Spleen (tissue), 7 donors: ENCODE results near the gene CDON.

ENCODE experiments used
- CTCF ChIP-seq, 11 experiments: fragments of 200-600 bp in 7 of 11; fragments of 450-650 bp in 4 of 11; sonication (generic) in 4 of 11; IDR thresholded peaks in 8 of 11; conservative IDR thresholded peaks in 3 of 11; 1 replicate in 7 of 11; 2 replicates in 4 of 11; pipeline versions ENCODE4 v1.4.0 to v1.8.0; 2016 to 2021; ENCODE audit warnings: antibody characterized with exemption in 11 of 11, inconsistent platforms in 4 of 11, mild to moderate bottlenecking in 1 of 11
- POLR2AphosphoS5 ChIP-seq, 3 donors: sonication (generic); formaldehyde crosslinking; IDR thresholded peaks; one replicate each; pipeline ENCODE4 v1.5.1; 2017; ENCODE audit warnings: antibody characterized with exemption in 3 of 3
- donor health status: DM: no; HTN: no; CAD: no; lungs with moderate emphysema.
- donor health status: DM: no; HTN: no; CAD: no.
- donor health status: DM: no; HTN: no; CAD: no.

- TF ChIP-seq CTCF (IDR thresholded peaks at IDR 0.05 in 8 of 11, conservative IDR thresholded peaks at IDR 0.05 in 3 of 11) = no peak
- no peak for TF ChIP-seq POLR2AphosphoS5 (IDR thresholded peaks at IDR 0.05)
Observed at GRCh38 chr11:126029237-126029636, 33.4 kb downstream of the CDON start.
